PC-9 (cell line): ENCODE data around the gene TSHZ2.

Experiments
- EZH2 ChIP-seq: fragments of 200-600 bp; sonication (generic); IDR thresholded peaks from 2 replicates; pipeline ENCODE4 v1.8.0; 2017; ENCODE audit warnings: antibody characterized with exemption, low read depth
- TF ChIP-seq, protein P1 (sequence below): fragments of 200-600 bp; sonication (generic); conservative IDR thresholded peaks from 2 replicates; pipeline ENCODE4 v1.6.1; 2017; ENCODE audit warnings: mixed run types, antibody characterized with exemption, mild to moderate bottlenecking, moderate library complexity

DNA sequence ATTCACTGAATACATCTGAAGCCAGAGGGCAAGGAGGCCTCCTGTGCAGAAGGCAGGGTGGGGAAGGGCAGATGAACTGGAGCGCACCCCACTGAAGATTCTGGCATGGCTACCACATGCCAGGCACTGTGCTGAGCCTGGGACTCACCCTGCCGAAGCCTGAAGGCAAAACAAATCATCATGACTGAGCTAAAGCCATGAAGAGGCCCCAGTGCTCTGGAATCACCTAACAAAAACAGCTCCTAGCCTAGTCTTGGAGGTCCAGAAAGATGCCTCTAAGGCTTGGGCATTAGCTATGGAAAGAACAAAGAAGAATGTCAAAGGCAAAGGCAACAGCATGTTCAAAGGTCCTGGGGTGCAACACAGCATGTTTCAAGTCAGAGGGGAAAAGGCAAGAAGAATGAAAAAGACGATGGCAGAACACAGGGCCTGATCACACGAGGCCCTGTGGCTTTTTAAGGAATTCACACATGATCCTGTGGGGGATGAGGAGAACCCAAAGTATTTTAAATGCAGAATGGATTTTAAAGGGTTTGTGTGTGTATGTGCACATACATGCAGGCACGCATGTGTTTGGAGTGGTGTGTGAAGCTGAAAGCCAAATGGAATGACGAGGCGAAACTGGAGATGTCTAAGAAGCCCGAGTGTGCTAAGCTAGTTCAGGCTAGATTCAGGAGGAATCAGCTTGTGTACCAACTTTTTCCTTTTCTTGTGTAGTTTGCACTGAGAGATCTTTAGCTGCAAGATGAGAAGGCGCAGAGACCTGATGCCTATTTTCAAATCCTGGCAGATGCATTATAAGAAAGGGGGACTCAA, 360.1 kb downstream of the TSHZ2 start:
- TF ChIP-seq, protein P1, sequence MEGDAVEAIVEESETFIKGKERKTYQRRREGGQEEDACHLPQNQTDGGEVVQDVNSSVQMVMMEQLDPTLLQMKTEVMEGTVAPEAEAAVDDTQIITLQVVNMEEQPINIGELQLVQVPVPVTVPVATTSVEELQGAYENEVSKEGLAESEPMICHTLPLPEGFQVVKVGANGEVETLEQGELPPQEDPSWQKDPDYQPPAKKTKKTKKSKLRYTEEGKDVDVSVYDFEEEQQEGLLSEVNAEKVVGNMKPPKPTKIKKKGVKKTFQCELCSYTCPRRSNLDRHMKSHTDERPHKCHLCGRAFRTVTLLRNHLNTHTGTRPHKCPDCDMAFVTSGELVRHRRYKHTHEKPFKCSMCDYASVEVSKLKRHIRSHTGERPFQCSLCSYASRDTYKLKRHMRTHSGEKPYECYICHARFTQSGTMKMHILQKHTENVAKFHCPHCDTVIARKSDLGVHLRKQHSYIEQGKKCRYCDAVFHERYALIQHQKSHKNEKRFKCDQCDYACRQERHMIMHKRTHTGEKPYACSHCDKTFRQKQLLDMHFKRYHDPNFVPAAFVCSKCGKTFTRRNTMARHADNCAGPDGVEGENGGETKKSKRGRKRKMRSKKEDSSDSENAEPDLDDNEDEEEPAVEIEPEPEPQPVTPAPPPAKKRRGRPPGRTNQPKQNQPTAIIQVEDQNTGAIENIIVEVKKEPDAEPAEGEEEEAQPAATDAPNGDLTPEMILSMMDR = no peak
- no peak for TF ChIP-seq EZH2
